Keratinocyte (primary cell): ENCODE measurements around the gene SSC4D.
"Not testable (repeated sequence)": the region's sequence is repeated elsewhere in the genome, so short reads cannot be mapped to it uniquely, and the experiment has no call there.

Experiments
- CTCF ChIP-seq, 3 experiments: IDR thresholded peaks in 1 of 3; conservative IDR thresholded peaks in 1 of 3; optimal IDR thresholded peaks in 1 of 3; 2 replicates in 2 of 3; 3 replicates in 1 of 3; pipeline versions ENCODE3 to v1.5.1; 2011; ENCODE audit warnings: low read length in 3 of 3, mild to moderate bottlenecking in 3 of 3, moderate library complexity in 2 of 3, control low read depth in 1 of 3, inconsistent platforms in 1 of 3; ENCODE audit not compliant: insufficient read depth in 2 of 3; ENCODE audit errors: extremely low read depth in 1 of 3
- EZH2 ChIP-seq: IDR thresholded peaks from one replicate; pipeline ENCODE4 v1.6.1; 2012; ENCODE audit warnings: inconsistent platforms, mild to moderate bottlenecking, low read length, moderate library complexity

- TF ChIP-seq CTCF (optimal IDR thresholded peaks at IDR 0.05 in 1 of 3, IDR thresholded peaks at IDR 0.05 in 1 of 3, conservative IDR thresholded peaks at IDR 0.05 in 1 of 3; ENCODE audit: extremely low read depth in 1 of 3, insufficient read depth in 2 of 3, low read length in 3 of 3); EZH2: not testable (repeated sequence)
These were observed 8.3 kb upstream of the SSC4D start for GRCh38 chr7:76417654-76418310.
